GM19455 (cell line): Measurements from ENCODE around the gene CHI3L2.

Experiments used
- ATAC-seq: cut with Tn5 transposase; IDR thresholded peaks from one replicate; pipeline ENCODE4 v1.9.1; 2021; ENCODE audit not compliant: unreplicated experiment

The CHI3L2 gene

DNA sequence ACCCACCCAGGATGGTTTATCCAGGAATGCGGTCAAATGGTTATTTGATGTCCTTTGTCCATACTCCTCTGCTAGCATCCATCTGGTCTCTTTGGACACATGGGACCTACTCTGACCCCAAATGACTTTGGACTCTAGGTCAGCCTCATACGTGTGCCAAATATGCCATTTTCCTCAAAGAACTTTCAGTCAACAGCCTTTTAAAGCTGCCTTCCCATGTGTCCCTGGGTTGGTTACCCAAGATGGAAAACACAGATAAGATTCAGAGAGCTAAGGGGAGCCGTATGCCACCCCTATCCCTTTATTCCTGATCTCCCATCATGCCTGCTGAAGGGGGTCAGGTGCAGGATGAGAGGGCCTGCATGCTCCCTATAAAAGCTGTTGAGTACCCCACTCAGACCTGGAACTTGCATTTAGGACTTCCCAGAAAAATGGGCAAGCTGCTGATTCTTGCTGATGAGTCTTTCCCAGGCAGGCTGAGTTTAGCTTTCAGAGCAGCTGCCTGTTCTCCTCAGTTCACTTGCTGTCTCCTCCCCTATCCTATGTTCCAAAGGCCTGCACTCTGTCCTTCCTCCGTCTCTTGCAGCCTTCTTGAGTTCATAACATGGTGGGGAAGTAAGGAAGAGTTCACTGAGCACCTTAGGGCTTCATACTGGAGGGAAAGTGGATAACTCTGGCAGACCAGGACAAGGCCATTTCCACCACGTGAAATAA is 19.8 kb downstream of the CHI3L2 start:
- ATAC-seq: no peak

DNA sequence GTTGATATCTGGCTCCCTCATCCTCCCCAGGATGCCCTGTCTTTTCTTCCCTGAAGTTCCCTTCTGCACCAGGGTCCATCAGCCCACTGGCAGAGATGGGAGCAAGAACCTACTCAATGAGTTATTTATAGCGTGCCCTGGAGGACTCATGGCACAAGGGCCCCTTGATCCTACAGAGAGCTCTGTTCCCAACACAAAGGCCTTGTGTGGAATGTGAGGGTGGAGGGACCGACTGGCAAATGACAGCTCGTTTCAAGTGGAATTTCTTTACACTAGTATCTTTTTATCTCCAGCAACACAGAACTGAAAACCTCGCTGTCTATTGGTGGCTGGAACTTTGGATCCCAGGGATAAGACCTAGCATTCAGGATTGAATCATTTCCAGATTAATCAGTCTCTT is 22.4 kb downstream of the CHI3L2 start:
- no peak for ATAC-seq

DNA sequence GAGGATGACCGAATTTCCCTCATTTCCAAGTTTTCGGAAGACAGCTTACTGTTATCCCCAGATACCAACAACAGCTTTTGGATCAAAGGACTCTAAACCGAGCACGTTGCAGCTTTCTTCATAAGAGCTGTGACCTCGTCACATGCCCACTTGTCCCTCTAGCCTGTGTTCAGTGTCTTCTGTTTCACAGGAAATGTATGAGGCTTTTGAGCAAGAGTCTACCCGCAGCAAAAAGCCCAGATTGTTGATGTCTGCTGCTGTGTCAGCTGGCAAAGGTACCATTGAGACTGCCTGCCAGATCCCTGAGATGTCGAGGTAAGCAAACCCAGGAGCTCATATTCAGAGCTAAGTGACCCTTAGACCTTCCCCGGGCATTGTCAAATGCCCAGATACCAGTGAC is 24.1 kb downstream of the CHI3L2 start:
- no peak for ATAC-seq

DNA sequence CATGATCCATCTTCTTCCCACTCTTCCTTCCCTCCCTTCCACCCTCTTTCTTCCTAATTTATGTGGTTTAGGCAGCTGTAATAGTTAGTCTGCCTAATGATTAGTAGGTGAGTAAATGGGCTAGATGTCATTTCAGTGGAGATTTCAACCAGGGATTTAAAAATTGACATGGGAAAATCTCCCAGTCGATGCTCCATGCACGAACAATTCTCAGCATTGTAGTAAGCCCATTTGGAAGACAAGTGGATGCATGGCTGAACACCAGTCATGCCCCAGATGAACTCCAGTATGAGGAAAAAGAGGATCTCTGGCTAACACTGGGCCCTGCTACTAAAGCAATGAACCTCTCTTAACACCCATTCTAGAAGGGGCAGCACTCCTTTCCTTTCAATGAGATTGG is 25.3 kb downstream of the CHI3L2 start:
- ATAC-seq: no peak

DNA sequence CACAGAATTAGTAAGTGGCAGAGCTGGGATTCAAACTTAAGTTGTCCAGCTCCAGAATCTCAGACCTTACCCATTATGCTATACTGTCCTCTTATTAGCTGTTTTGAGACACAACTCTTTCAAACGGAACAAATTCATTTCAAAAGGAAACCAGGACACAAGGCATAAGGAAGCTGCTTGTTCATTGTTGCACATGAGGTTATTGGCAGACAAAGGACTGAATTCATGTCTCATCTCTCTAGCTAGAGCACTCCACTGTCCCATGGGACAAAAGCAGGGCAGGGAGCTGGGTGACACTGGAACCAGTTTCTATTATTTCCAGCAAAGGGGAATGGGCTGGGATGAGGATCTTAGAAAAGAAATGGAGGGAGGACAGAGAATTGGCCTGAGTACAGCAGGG is 26.4 kb downstream of the CHI3L2 start:
- ATAC-seq: no peak

DNA sequence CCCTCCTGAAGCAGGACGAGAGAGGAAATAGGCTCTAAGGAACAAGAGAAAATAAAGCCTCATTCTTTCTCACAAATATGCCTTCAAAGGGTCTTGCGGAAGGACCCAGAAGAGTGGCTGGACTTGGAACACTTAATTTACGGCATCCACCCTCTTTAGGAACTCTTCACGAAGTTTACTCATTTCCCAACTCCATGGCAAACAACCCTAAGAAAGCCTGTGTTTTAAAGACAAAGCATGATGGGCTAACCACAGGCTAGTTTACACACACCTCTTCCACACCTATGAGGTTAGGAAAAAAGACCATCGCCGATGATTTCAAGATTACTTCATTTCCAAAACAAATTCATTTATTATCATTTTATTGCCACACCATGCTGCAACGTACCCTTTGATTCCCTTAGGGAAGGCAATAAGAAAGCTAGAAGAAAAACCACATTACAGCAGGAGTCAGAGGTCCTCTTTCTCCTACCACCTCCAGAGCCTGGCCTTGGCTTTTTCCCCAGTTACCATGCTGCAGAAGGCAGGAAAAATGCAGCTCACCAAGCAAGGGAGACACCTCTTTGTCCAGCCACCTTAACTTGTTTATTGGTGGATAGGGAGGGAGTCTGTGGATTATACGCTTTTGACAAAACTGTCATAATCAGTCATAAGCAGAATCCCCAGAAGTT is 29.6 kb downstream of the CHI3L2 start:
- no peak for ATAC-seq

DNA sequence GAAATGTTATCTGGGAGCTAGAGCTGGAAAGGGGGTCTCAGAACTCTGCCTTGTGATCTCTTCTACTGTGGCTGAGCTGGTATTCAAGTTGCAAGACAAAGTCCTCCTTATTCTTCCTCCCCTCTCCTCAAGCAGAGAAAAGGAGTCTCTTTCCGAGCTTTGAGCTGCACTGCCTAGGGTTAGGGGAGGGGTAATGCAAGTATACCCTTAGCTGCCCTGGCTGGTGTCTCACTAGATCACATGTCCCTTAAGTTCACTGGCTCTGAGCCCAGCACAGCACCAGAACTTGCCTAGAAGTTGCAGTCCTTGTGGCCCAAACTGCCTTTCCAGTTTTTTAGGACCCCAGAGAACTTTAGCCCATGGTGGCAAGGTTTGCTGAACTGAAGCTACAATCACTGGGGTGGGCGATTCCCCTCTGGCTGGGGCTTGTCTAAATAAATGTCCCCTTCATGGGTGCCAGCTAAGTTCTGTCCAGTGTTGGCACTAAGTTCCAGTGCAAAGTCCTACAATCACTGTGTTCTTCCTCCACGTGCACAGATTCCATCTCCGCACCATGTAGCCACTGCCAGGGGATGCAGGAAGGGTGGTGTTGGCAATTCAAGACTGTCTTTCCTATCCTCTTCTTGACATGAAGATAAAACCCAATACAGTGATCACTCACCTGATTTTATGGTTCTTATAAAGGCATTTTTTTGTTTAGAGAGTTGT is 40.4 kb downstream of the CHI3L2 start:
- ATAC-seq: no peak

DNA sequence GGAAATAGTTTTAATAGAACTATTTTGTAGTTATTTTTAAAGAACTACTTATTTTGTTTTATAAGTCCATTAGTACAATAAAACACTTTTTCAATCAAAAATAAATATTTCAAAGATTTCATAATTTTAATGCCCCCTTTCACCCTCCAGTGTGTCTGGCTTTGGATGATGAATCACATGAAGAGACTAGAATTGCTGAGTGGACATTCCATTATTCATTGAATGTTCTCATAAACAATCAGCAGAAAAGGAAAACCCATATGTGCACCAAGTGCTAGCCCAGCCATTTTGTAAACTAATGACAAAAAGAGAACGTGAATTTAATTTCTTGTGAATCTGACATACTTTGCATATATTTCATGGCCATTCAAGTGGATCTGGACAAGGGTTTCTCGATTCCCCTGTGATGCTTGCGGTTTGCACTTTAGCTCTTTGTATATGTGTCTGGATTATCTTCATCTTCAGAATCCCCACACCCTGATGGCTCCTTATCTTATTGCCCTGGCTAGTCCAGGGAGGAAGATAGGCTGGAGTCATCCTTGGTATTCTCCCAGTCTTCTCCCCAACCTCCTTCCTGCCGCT is 42.4 kb downstream of the CHI3L2 start:
- ATAC-seq: no peak

DNA sequence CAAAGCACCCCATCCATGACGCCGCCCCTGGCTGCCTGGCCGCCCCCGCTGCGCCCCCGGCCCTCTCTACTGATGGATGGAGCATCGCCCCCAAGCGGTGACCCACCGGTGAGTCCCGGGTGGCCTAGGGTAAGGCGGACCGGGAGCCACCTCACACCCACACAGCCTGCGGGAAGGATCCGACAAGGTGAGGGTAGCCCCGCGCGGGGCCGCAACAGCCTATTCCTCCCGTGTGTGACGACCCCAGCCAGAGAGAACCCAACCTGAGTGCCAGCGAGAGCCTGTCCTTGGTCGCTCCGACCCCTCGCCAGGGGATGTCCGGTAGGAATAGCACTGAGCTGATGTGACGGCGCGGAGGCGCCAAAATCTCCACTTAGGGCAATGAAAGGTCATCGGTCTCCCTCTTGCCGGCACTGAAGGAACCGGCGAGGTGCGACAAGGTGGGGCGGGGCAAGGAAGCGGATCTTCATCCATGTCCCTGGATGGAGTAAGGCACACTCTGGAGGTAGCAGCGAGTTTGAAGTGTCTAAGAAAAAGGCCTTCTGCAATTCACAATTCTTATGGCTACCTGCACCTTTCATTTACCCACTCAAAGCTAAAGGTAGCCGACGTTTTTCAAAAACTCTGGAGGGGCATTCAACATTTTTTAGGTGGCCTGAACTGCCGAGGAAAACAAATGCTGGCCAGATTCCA is 43.4 kb downstream of the CHI3L2 start:
- no peak for ATAC-seq

DNA sequence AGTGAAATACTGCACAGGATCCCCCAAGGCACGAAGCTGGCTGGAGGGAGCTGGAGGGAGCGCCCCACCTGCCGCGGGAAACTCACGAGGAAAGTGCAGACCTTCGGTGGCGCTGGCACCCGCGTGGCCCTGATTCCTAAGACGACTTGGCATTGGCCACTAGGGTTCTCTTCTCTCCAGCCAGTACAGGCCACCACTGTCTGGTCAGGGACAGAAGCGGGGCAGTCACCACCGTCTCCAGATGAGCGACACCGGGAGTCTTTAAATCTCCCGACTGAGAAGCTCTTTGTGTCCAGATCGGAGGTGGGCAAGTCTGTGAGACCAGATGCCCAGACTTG is 43.9 kb downstream of the CHI3L2 start:
- no peak for ATAC-seq

DNA sequence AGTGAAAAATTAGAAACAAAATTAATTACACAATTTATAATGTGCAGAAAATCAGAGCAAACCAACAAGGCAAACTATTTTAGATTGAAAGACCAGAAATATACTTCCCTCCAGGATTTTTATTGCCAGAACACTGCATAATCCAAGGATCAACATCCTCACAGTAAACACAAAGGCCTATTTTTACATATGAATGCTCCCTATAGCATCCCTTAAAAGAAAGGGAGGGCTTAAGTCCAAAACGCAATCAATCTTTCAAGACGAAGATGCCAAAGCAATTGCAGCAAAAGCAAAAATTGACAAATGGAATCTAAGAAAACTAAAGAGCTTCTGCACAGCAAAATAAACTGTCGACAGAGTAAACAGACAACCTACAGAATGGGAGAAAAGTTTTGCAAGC is 44.6 kb downstream of the CHI3L2 start:
- ATAC-seq: no peak

DNA sequence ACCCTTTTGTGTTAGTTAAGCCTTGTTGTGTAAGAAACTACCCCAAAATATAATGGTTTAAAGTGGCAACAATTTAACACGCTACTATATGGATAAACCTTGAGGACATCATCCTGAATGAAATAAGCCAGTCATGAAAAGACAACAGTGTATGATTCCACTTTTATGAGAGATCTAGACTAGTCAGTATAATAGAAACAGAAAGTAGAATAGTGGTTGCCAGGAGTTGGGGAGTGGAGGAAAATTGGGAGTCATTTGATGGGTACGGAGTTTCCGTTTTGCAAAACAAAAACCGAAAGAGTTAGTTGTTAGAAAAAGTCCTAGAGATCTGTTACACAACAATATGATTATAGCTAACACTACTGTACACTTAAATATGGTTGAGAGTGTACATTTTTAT is 47.1 kb downstream of the CHI3L2 start:
- no peak for ATAC-seq

DNA sequence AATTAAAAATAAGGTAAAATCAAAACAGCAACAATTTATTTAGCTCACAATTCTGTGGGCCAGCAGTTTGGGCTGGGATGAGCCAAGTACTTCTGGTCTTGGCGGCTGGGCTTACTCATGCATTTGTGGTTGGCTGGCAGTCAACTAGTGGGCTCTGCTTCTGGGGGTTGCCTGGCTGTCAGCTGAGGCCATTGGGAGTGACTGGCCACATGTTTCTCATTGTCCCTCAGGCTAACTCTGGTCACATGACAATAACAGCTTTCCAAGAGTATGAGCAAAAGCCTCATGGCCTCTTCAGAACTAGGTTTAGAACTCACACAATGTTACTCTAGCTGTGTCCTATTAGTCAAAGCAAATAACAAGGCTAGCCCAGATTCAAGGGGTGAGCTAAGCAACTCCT is 47.6 kb downstream of the CHI3L2 start:
- ATAC-seq: no peak

DNA sequence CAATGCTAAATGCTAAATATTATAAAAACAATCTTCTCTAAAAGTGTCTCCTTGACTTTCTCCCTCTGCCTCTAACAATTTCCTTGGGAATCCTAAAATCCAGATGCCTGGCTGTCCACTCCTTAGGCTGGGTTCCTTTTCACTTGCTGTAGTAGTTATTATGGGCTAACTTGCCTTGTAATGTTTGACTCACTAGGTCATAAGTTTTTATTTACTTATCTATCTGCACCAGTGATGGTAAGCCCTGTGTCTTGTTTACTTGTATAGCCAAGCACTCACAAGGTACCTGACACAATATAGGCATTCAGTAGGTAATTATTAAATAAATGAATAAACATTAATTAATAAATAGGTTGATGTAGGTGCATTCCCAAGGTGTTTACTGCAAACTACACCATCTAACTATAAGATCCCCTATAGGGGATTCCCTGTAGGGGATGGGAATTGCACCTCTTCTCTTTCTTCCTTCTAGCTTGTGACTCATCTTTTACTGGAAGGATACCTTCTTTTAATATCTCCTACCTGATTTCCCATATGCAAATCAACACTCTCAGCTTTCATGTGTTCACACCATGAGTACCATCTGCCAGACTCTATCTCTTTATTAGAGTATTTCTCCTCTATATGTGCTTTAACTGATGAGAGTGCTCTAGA is 48.4 kb downstream of the CHI3L2 start:
- ATAC-seq: no peak

DNA sequence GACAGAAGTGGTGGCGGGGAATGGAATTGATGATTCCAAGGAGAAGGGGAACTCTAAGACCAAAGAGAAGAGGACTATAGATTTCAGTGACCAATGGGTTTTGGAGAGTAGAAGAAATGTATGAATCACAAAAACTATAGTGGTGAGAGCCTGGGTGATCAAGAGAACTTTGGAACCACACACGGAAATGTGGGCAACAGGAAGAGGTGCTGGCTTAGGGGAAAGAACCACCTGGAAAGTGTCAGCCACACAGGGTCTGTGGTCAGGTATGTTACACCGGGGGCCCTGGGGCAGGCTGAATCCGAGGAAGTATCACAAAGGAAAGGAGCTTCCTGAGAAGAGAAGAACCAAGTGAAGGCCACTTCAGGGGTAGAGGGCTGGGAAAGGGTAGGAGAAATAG is 51.6 kb downstream of the CHI3L2 start:
- no peak for ATAC-seq

DNA sequence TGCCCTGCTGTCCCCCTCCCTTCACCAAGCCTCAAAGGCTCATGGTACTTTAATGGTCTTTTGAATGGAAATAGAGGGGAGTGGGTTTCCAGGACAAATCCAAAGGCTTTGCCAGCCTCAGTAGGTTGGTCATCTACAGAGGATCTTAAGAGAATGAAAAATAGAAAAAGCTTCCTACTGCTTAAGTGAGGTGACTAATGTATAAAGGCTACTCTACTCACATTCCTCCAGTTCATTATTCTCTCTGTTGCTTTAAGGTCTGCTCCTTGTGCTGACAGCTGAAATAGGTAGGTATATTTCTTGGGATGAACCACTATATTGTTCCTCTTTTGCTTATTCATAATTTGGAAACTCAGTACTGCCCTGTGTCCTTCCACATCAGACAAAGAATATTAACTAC is 52.8 kb downstream of the CHI3L2 start:
- no peak for ATAC-seq

DNA sequence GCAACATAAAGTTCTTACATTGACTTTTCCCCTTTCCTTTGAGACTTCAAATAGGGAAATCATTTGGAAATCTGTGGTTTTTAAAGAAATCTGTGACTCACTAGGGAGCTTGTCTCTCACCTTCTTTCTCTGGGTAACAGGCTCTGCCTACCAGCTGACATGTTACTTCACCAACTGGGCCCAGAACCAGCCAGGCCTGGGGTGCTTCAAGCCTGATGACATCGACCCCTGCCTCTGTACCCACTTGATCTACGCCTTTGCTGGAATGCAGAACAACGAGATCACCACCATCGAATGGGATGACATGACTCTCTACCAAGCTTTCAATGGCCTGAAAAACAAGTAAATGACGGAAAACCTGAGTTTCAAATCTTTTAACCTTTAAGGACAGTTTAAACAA is 53.9 kb downstream of the CHI3L2 start:
- ATAC-seq: no peak

DNA sequence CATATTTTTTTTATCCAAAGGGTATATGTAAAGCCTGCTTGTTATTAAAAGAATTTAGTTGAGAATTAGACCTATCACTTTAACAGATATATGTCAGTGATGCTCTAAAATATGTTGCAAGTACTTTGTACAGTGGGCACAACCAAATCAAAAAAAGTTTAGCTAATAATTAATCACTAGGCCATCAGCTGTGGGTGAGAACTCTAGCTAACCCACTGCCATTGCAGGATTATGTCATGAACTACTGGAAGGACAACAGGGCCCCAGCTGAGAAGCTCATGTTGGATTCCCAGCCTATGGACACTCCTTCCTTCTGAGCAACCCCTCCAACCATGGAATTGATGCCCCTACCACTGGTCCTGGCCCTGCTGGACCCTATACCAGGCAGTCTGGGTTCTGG is 56.3 kb downstream of the CHI3L2 start:
- no peak for ATAC-seq

DNA sequence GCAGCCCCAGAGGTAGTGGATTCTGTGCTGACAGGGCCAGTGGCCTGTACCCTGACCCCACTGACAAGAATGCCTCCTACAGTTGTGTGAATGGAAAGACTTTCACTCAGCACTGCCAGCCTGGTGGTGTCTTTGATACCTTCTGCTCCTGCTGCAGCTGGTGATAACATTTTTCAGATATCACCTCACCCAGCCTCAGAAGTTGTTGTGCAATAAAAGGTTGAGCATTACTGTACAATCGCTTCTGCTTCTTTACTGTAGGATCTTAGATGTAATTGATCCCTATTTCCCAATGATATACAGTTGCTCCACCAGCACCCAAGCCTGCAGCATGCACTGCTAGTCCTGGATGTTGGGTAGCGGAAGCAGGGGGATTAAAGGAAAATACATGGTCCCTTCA is 58.4 kb downstream of the CHI3L2 start:
- ATAC-seq: no peak

DNA sequence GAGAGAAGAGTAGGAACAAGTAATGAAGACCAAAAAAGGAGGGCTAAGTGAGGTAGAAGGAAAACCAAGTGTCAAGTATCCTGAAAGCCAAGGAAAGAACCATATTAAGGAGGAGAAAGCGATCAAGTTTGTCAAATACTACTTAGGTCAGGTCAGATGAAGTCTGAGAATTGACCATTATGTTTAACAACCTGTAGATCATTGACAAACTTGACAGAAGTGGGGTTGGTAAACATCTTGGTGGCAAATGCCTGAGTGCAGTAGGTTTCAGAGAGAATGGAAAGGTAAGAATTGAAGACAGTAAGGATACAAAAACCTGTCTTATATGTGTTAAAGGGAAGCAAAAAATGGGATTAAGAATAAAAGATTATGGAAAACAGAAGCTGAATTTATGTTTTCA is 59.4 kb downstream of the CHI3L2 start:
- ATAC-seq: no peak

DNA sequence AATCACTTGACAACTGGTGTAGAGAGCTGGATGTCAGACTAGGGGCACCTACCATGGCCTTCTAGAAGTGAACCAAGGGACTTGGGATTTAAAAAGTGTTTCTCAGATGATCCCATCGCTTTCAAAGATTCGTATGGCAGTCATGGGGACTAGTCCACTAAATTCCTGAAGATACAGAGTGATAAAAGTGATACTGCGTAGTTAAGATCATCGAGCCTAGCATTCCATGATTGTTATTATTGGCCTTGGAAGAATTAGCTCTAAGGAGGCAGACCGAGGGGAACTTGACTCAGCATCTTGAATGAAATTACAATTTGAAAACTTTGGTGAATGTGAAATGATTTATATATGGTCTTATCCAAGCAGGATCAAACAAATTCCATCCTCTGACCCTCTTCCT is 61.9 kb downstream of the CHI3L2 start:
- no peak for ATAC-seq
